VCaP (cell line): Measurements from ENCODE around the gene ZNF426.

Source experiments
- H3K27ac ChIP-seq: fragments of 450-650 bp; 2 replicates; pipeline ENCODE4 v1.5.1; 2017
- TF ChIP-seq, protein P1 (sequence below): fragments of 450-650 bp; conservative IDR thresholded peaks from 2 replicates; pipeline ENCODE4 v1.5.1; 2017; ENCODE audit warnings: mild to moderate bottlenecking, moderate library complexity

The ZNF426 gene

DNA sequence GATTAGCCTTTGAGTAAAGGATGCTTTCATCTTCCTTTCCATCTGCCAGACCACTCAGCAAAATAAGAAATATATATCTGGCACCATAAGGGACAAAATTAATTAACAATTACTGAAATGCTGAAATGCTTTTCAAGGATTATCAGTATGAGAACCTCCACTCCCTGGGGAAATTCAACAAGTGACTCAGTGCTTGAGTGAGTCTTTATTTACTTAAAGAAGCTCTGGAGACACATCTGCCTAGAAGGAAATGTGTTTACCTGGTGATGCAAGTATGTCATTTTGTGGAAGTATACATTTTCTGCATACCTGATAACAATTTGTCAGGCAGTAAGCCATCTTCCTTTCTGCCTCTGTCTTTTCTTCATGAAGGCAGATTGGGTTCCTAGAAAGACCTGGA is 63.5 kb downstream of the ZNF426 start:
- TF ChIP-seq, protein P1, sequence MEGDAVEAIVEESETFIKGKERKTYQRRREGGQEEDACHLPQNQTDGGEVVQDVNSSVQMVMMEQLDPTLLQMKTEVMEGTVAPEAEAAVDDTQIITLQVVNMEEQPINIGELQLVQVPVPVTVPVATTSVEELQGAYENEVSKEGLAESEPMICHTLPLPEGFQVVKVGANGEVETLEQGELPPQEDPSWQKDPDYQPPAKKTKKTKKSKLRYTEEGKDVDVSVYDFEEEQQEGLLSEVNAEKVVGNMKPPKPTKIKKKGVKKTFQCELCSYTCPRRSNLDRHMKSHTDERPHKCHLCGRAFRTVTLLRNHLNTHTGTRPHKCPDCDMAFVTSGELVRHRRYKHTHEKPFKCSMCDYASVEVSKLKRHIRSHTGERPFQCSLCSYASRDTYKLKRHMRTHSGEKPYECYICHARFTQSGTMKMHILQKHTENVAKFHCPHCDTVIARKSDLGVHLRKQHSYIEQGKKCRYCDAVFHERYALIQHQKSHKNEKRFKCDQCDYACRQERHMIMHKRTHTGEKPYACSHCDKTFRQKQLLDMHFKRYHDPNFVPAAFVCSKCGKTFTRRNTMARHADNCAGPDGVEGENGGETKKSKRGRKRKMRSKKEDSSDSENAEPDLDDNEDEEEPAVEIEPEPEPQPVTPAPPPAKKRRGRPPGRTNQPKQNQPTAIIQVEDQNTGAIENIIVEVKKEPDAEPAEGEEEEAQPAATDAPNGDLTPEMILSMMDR = no peak
- no peak overlapping the region for H3K27ac ChIP-seq
